EH (cell line): ENCODE data around the gene PGM1.

ENCODE experiments used
- DNase-seq: peaks from one replicate; pipeline ENCODE4 v3.0.0-alpha.2; 2015; ENCODE audit warnings: low read depth

The PGM1 gene

DNA sequence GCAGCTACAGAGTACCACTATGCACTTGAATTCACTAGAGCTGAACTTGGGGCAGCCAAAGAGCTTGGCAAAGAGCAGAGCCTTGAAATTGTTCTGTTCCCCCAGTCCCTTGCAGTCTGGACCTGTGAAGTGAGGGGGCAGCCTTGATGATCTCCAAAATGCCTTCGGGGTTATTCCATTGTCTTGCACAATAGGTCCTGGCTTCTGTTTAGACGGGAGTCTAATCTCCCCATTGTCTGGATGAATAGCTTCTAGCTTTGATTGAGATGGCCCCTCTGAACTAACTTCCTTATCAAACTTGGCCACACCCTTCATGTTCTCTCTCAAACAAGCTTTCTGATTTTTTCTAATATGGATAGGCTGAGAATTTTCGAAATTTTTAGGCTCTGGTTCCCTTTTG, 72.6 kb downstream of the PGM1 start:
- no peak for DNase-seq

DNA sequence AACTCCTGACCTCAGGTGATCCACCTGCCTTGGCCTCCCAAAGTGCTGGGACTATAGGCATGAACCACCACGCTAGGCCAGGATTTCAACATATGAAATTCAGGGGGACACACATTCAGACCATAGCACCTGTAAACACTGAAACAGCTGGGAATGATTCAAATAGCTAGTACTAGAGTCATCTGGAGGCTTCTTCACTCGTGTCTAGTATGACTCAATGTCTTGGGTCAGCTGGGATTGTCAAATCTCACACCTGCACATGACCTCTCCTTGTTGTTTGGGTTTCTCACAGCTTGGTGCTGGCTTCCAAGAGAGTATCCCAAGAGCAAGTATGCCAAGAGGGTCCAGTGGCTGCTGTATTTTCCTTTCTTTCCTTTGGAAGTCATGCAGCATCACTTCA, 75.1 kb downstream of the PGM1 start:
- no peak for DNase-seq

DNA sequence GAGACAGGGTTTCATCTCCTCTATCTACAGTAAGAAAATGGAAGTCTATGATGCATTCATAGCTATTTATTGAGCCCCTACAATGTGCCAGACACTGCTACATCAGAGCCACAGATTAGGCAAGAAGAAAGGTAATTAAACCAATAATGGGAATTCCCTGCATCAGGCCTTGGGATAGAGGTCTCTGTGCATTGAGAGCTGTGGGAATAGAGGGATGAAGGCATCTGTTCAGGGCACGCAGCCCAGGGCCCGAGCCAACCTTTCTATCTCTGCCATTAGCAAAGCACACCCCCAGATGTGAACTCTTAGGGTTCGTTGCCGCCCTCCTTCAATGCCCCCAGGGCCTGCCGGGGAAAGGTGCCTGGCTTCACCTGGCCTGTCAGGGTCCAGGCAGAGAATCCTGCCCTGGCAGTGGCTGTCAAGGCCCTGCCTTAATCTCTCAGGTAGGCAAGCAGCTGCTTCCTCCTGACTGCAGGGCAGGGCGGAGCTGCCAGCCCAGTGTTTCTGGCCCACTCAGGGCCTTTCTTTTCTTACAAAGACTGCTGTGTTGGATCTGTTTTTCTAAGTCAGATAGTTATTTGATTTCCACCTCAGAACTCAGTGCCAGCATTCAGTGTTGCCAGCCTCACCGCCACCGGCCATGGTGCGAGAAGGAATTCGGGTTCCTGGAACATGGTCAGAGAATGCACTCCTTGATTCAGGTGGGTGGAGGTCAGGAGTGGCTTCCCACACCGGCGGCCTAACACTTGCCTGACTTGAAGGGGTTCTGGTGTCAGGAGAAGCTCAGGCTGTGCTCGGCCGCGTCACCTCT, 76.1 kb downstream of the PGM1 start:
- DNase-seq: no peak

DNA sequence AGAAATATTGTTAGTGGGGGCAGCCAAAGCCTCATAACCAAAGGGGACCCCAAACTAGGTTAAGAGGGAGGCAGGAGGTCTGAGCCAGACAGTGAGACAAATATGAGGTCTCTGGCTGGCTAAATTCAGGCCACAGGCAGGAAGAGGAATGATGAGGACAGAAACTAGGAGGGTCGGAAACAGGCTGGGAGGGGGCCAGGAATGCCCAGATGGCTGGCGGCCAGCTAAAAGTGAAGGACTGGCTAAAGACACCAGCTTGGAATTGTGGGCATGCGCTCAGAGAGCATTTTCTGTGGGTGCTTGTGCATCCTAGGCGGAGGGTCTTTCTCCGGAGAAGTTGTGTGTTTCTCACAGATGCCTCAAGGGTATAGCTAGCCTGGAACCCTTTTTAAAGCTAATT, 77.0 kb downstream of the PGM1 start:
- DNase-seq: no peak

DNA sequence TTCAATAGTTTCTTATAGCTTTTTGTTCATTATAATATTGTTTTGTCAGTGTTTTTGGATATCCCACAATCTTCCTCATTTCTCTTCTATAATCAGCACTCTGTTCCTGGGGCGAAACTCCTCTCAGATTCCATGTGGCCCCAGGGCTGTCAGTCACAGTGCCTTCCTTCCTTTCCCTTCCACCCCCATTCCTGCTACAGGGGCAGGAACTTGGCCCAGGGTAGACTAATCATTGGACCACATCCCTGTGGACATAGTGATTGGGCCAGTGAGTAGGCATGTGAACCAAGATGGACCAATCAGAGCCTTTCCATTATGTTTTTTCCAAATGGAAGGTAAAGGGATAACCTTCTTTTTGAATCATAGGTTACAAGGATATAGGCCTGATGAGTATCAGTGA, 78.3 kb downstream of the PGM1 start:
- peak; percentile 2 for DNase-seq

DNA sequence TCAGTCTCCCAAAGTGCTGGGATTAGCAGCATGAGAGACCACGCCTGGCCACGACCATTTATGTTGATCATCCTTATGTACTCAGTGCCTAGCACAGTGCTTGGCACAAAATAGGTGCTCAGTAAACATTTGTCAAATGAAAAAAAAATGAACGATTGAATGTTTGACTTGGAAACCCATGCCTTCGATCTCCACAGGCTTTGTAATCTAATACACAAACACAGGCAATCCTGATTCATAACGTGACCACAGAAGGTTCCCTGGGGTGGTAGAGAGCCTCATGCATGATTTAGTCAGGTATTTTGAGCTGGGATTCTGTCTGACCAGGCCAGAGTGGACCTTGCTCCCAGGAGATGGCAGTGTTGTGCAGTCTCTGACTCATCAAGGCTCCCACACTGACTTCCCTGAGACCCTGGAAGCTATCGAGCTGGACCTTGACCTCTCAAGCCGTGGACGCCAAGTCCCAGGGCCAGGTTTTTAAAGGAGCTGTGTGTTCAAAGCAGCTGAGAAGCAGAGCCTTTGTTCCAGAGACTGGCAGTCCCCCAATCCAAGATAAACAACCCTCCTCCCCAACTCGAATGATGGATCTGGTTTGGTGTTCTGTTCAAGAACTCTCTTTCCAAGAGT, 81.1 kb downstream of the PGM1 start:
- DNase-seq: peak; percentile 77

DNA sequence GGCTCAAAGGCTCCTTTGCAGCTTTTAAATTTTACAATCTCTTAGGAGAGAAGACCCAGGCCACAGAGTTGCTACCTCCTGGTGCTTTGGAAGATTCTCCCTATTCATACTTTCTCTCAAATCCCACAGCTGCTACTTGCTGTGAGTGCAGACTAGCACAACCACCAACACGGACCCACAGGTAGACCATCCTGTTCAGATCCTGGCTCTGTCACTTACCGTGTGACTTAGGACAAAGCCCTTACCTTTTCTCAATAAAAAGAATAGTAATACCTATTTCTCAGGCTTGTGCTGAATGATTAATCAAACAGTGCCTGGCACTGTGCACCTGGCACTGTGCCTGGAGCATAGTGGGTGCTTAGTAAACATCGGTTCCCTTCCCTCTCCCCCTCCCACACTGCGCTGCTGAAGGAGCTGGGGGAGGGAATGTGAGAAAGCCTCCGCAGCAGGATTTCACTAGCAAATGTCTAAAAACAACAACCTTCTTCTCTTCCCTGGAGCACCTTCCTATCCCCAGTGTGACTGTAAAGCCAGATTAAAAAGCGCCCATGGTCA, 81.7 kb downstream of the PGM1 start:
- no peak for DNase-seq

DNA sequence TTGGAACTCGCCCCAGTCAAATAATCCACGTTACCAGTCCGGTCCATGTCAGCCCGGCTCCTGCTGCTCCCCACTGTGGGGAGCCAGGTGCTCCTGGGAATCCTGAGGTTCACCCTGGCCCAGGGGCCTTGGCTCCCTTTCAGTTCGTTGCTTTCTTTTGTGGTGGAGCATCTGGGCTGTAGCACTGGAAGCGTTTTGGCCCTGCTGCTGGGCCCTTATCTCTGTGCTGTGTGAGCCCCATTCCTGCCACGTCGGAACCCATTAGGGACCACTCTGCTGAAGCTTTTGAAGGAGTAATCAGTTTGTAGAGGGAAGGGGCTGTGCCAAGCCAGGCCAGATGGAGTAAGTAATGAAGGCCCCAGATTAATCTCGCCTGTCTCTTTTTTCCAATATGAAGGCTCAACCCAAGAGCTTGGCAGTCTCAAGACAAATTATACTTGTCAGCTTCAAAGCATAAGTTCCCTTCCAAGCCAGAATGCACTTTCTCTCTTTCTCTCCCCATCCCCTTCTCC, 82.3 kb downstream of the PGM1 start:
- DNase-seq: no peak

DNA sequence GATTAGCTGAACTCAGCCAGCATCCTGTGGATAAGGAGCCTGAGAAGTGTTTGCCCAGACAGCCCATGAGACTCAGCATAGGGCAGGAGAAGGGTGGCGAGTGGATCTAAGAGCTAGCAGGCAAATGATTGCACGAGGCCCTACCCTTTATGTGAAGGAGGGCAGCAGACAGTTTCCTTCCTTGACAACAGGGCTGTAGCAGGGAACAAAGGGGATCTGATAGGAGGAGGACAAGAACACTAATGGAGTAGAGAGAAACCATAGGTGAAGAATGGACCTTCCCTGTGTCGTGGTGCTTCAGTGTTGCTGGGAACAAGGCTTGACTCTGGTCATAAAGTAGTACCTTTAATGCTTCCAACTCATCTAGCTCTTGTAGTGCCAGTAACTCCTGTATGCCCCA, 84.3 kb downstream of the PGM1 start:
- DNase-seq: no peak

DNA sequence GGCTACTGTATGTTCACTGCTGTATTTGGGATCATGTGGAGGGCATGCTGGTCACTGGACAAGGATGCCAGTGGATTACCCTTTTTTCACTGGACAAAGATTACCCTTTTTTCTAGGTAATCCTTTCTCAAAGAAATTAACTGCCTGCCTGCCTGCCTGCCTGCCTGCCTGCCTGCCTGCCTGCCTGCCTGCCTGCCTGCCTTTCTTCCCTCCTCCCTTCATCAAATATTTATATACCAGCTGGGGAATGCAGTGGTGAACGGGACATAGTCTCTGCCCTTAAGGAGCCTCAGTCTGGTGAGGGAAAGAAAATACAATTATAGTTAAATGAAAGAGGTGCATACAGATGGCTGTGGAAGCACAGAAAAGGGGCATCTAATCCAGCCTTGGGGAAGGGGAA, 85.0 kb downstream of the PGM1 start:
- no peak for DNase-seq

DNA sequence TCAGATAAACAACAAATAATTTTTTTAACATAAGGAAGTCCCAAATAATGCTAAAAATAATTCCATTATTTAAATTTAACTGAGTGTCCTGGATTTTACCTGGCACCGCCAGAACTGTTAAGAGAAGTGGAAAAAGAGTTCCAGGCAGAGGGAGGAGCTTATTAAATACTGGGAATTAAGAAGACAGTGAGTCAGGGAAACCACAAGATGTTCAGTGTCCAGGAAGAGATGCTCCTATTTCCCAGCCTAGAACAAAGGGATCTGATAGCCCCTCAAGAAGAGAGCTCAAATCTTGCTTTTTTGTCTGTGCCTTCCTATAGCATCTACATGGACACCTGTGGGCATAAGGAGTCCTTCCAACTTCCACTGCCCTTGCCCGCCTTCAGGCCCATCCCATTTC, 85.9 kb downstream of the PGM1 start:
- peak; percentile 42 for DNase-seq

DNA sequence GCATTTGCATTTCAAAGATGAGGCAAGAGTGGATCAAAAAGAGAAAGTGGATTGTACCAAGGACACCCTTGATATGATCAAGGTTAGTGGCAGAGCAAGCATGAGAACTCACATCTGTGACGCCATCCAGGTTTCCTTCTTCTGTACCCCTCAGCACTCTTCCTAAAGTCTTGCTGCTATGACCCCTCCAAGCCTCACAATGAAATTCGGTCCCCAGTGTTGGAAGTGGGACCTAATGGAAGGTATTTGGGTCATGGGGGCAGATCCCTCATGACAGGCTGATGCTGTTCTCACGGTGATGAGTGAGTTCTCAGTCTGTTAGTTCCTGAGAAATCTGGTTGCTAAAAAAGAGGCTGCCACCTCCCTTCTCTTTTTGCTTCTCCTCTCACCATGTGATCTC, 86.4 kb downstream of the PGM1 start:
- no peak for DNase-seq

DNA sequence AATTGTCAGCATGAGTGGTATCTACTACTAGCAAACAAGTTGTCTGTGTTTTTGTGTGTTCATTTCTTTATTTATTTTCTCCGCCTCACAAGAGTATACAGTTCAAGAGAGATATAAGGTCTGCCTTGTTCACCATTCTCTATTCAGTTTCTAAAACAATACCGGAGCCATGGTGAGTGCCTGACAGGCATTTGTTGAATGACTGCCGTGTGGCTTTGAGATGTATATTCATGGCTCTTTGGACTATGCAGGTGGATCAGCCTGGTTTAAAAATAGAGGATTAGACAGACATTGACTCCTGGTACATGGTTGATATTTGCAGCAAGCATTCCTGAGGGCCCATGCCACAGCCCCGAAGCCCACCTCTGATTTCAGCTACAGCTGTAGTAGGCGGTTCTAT, 89.7 kb downstream of the PGM1 start:
- no peak for DNase-seq

DNA sequence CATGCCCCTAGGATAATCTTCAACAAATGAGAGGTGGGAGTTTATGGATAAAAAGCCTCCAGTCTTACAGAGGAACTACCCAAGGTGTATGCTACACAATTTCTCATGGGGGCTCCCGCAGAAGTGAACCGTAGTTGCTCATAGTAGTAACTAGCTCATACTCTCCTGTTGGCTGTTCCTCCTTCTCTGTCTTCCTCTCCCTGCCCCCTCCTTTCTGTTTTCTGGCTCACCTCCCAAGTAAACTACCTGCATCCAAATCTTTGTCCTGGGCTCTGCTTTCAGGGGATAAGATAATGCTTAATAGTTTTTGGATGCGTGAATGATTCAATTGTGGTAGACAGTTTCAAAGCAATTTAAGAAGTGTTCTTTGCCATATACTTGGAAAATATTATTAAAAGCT, 90.5 kb downstream of the PGM1 start:
- DNase-seq: no peak

DNA sequence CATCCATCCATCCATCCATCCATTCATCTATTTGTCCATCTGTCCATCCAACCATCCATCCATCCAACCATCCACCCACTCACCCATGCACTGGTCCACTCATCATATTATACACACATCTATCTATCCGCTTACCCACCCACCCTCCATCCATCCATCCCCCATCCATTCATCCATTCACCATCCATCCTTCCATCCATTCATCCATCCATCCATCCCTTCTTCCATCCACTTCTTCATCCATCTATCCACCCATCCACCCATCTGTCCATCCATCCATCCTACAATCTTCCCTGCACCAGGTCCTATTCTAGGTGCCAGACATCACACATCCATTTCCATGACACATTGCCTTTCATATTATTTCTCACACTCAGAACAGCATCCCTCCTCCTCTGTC, 93.5 kb downstream of the PGM1 start:
- no peak for DNase-seq

DNA sequence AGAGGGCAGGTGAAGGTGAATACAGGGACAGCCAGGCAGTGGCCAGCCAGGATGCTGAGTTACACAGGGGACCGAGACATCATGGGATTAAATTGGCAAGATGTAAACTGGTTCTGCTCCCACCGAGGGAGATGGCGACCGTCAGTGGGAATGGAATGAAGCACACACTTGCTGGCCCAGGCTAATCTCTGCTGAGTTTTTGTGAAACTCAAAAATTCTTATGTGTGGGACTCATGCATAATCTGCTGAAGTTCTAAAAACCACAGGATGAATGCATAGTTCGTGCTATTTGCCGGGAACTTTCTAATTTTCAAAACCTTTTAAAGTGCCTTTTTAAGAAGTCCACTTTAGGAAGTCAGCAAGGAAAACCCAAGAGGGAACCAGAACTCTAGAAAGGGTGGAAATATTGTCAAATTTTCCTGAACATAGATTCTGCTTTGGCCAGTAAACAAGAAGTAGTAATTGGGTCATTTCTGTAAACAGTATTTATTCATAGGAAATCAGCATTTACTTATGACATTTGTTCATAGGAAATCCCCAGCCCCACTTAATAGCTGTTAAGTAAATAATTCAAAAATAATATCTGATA, 95.2 kb downstream of the PGM1 start:
- peak; percentile 43 for DNase-seq

DNA sequence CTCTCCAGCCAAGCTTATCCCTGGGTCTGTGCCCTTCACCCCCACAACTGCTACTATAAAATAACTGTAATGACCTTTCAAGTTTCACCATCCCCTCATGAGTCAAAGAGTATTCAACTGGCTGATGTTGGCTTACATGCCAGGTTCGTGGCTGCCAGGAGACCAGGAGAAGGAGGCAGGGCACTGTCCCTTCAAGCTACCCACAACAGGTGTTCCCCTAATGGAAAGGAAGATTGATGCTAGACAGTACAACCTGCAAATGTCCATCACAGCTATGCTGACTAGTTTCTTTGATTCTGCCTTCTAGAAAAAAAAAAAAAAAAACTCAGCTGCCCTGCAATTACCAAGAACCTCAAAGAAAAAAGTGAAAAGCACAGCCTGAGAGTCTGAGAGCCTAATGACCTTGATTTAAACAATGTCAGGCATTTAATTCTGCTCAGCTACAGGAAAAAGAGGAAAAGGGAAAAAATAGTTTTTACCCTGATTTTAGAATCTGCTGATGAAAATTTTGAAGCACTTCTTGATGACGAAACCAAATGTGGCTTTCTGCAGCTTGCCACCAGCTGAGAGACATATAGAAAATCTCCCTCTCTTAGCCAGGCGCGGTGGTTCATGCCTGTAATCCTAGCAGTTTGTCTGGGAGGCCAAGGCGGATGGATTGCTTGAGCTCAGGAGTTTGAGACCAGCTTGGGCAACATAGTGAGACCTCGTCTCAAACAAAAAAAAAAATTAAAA, 97.9 kb downstream of the PGM1 start:
- DNase-seq: no peak

DNA sequence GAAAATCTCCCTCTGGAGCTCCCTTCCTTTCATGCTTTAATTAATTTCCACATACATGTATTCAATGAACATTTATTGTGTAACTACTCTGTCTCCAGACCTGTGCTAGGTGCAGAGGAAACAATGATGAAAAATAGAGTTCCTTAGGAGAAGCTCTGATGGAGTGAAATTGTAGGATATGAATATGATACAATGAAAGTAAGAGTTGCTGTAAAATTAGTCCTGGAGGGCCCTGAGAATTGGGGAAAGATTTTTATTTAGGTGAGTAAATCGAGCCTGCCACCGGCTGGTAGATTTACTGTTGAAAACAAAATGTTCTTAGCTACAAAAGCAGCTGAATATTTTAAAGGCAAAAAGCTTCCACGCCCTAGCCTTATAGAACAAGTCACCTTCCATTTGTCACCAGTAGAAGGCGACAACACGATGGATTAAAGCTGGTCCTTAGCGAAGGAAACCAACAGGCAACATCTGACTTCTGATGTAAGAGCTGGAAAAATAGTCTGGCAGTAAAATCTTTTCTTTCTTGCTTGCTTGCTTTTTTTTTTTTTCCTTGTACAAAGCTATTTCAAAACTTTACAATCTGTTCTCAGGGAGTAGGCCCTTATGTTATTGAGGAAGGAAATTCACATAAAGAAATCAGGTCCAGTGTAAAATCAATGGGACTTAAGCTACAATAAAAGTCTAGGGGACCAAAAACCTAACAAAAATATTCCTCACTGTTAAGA, 98.7 kb downstream of the PGM1 start:
- peak; percentile 78 for DNase-seq

DNA sequence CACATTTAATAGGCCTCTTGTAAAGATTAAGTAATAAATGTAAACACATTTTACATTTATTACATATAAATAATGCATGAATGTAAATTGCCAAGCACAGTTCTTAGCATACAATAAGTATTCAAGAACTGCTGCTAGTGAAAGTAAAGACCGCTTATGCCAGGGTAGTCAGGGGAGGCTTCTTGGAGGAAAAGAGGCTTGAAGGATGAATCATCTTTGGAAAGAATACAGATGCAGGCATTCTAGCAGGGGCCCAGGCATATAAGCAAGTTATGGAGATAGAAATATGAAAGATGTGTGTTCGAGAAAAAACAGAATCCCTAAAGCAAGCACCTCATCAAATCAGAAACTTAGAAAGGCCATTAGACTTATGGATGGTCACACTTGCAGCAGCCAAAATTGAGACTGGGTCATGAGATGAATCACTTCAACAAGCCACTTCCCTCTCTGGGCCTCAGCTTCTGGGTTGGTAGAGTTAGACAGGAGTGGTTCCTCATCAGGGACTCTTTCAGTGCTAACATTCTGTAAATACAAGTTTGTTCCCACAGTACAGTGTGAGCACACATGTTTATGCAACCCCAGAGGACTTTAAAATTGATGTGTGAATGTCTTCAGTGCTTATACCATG, 100.8 kb downstream of the PGM1 start:
- DNase-seq: no peak

DNA sequence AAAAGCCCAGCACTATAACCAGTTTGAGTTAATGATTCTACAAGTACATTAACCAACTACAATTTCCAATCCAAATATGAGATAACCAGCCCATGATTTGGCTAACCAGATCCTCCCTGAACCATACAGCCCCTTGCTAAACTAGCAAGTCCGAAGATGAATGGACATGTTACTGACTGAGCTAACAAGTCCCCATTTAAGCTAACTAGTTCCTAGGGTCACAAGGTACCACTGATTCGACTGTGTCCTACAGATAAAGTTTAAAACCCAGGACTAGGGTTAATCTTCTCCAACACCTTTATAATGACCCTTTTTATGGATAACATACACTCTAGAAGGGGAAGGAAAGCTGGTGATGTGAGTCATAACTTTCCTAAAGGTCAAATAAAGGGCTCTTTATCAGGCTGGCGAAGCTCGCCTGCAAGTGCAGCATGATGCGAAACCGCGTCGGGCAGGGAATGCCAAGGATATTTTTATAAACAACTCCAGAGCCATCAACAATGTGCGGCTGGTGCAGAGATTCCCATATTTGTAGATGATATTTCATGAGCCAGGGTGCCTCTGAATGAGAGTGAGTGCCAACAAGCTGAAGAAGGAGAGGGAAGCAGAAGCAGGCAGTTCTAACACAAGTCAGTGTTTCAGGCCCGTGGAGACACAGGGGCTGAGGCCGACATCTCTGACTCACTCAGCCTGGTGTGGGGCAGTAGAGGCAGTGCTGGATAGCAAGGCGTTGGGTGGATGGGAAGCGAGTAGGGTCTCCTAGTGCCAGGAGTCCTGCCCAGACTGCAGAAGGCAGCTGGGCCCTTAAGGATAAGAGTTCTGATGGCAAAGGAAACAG, 105.0 kb downstream of the PGM1 start:
- no peak for DNase-seq
